Hepatocyte (in vitro differentiated cells): ENCODE data around the gene CARMIL3.

Experiments
- EZH2 ChIP-seq: fragments of 200-600 bp; sonication (generic); IDR thresholded peaks from 2 replicates; pipeline ENCODE4 v1.6.1; 2016; ENCODE audit warnings: antibody characterized with exemption, mild to moderate bottlenecking, borderline replicate concordance
- TF ChIP-seq, protein P1 (sequence below): fragments of 200-600 bp; sonication (generic); IDR thresholded peaks from 2 replicates; pipeline ENCODE4 v1.5.1; 2016; ENCODE audit warnings: antibody characterized with exemption, mild to moderate bottlenecking; ENCODE audit not compliant: poor library complexity

DNA sequence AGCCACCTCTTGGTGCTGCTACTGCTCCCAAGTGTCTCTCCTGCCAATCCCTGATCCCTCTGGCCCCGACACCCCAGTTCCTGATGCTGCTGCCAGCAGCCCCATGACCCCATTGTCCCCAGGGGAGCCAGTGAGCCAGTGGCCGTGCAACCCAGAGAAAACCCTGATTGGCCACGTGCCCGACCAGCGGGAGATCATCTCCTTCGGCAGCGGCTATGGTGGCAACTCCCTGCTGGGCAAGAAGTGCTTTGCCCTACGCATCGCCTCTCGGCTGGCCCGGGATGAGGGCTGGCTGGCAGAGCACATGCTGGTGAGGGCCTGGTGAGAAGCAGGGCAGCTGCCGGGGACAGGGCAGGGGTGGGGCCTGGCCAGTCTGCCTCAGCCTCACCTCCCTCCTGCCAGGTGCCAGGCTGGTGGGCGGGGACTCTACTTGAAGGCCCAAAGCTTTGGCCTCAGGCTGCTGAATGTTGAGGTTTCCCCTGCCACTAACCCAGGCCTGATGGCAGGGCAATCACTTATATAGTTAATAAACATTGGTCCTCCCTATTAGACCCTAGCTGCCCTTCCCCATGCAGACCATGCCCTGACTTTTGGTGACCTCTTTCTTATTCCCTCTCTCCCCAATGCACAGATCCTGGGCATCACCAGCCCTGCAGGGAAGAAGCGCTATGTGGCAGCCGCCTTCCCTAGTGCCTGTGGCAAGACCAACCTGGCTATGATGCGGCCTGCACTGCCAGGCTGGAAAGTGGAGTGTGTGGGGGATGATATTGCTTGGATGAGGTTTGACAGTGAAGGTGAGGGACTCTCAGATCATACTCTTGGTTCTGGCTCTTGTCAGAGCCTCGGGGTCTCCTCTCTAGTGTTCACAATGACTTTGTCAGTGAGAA is 47.4 kb downstream of the CARMIL3 start:
- TF ChIP-seq, protein P1, sequence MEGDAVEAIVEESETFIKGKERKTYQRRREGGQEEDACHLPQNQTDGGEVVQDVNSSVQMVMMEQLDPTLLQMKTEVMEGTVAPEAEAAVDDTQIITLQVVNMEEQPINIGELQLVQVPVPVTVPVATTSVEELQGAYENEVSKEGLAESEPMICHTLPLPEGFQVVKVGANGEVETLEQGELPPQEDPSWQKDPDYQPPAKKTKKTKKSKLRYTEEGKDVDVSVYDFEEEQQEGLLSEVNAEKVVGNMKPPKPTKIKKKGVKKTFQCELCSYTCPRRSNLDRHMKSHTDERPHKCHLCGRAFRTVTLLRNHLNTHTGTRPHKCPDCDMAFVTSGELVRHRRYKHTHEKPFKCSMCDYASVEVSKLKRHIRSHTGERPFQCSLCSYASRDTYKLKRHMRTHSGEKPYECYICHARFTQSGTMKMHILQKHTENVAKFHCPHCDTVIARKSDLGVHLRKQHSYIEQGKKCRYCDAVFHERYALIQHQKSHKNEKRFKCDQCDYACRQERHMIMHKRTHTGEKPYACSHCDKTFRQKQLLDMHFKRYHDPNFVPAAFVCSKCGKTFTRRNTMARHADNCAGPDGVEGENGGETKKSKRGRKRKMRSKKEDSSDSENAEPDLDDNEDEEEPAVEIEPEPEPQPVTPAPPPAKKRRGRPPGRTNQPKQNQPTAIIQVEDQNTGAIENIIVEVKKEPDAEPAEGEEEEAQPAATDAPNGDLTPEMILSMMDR: no peak
- no peak for TF ChIP-seq EZH2
